ENCODE results near the gene C16orf89. TPM values are rescaled to one million over a fixed set of nuclear protein-coding genes. Genes with fewer than 3 reads are reported as not detected.

The C16orf89 gene
- total RNA-seq, 1 experiment from 2014 or later = 1.8 TPM

- TF ChIP-seq PRDM15 (CRISPR knock-in tag; IDR thresholded peaks at IDR 0.05) = no peak
- no peak for TF ChIP-seq ZNF263 (CRISPR knock-in tag; IDR thresholded peaks at IDR 0.05; ENCODE audit: low read depth)
- no peak for TF ChIP-seq PRRX2 (CRISPR knock-in tag; IDR thresholded peaks at IDR 0.05)
- TF ChIP-seq, protein P1, sequence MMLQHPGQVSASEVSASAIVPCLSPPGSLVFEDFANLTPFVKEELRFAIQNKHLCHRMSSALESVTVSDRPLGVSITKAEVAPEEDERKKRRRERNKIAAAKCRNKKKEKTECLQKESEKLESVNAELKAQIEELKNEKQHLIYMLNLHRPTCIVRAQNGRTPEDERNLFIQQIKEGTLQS (CRISPR knock-in tag; conservative IDR thresholded peaks at IDR 0.05) = no peak
- TF ChIP-seq SMAD4 (CRISPR knock-in tag; IDR thresholded peaks at IDR 0.05) = no peak
- no peak for TF ChIP-seq ZBTB21 (CRISPR knock-in tag; IDR thresholded peaks at IDR 0.05; ENCODE audit: borderline replicate concordance)
- peak; percentile 83 for TF ChIP-seq ETV6 (CRISPR knock-in tag; IDR thresholded peaks at IDR 0.05)
- TF ChIP-seq ZNF317 (CRISPR knock-in tag; IDR thresholded peaks at IDR 0.05; ENCODE audit: borderline replicate concordance, low read depth) = peak; percentile 28; the same call in 1 of the 2 replicates
- 0 out of 2 replicates have a peak, but pooled peaks have one; percentile 1 for TF ChIP-seq ZNF232 (CRISPR knock-in tag; IDR thresholded peaks at IDR 0.05)
- TF ChIP-seq NR2C2 (CRISPR knock-in tag; IDR thresholded peaks at IDR 0.05) = no peak
- TF ChIP-seq GTF2I (CRISPR knock-in tag; conservative IDR thresholded peaks at IDR 0.05) = no peak
- peak; percentile 58; the same call in 1 of the 2 replicates for TF ChIP-seq FOXP4 (CRISPR knock-in tag; IDR thresholded peaks at IDR 0.05)
- no peak for TF ChIP-seq ZNF121 (CRISPR knock-in tag; IDR thresholded peaks at IDR 0.05)
Observed at GRCh38 chr16:5071681-5072333, 6.1 kb upstream of the C16orf89 start, which contains the start of gene ALG1 (continued).

GRCh38 chr16:5071341-5071680 is 5.6 kb upstream of the C16orf89 start:
- POLR2A ChIA-PET = no interaction called here
- Mint-ChIP-seq H3K27ac (no peak overlapping the region), H3K9me3 (no peaks in the 10 kb centered on the region), H3K27me3 (ENCODE audit: low read depth) (peaks cover 3% of the 10 kb centered on the region; the same call in 1 of the 2 replicates), H3K4me1 (peaks cover 12% of the 10 kb centered on the region), H3K4me3 (peak overlapping the region; percentile 93), H3K36me3 (peaks cover 20% of the 10 kb centered on the region)
- no peak for TF ChIP-seq RELA (CRISPR knock-in tag; IDR thresholded peaks at IDR 0.05; ENCODE audit: borderline replicate concordance)
- TF ChIP-seq ESRRA (CRISPR knock-in tag; IDR thresholded peaks at IDR 0.05; ENCODE audit: borderline replicate concordance) = no peak
- no peak for TF ChIP-seq ETV6 (CRISPR knock-in tag; IDR thresholded peaks at IDR 0.05)
- TF ChIP-seq ATF2 (CRISPR knock-in tag; IDR thresholded peaks at IDR 0.05; ENCODE audit: borderline replicate concordance, low read depth) = no peak
- TF ChIP-seq ERG (CRISPR knock-in tag; IDR thresholded peaks at IDR 0.05) = no peak
- TF ChIP-seq, protein P2, sequence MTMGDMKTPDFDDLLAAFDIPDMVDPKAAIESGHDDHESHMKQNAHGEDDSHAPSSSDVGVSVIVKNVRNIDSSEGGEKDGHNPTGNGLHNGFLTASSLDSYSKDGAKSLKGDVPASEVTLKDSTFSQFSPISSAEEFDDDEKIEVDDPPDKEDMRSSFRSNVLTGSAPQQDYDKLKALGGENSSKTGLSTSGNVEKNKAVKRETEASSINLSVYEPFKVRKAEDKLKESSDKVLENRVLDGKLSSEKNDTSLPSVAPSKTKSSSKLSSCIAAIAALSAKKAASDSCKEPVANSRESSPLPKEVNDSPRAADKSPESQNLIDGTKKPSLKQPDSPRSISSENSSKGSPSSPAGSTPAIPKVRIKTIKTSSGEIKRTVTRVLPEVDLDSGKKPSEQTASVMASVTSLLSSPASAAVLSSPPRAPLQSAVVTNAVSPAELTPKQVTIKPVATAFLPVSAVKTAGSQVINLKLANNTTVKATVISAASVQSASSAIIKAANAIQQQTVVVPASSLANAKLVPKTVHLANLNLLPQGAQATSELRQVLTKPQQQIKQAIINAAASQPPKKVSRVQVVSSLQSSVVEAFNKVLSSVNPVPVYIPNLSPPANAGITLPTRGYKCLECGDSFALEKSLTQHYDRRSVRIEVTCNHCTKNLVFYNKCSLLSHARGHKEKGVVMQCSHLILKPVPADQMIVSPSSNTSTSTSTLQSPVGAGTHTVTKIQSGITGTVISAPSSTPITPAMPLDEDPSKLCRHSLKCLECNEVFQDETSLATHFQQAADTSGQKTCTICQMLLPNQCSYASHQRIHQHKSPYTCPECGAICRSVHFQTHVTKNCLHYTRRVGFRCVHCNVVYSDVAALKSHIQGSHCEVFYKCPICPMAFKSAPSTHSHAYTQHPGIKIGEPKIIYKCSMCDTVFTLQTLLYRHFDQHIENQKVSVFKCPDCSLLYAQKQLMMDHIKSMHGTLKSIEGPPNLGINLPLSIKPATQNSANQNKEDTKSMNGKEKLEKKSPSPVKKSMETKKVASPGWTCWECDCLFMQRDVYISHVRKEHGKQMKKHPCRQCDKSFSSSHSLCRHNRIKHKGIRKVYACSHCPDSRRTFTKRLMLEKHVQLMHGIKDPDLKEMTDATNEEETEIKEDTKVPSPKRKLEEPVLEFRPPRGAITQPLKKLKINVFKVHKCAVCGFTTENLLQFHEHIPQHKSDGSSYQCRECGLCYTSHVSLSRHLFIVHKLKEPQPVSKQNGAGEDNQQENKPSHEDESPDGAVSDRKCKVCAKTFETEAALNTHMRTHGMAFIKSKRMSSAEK (CRISPR knock-in tag; IDR thresholded peaks at IDR 0.05; ENCODE audit: borderline replicate concordance) = no peak
- TF ChIP-seq SMAD3 (CRISPR knock-in tag; IDR thresholded peaks at IDR 0.05; ENCODE audit: borderline replicate concordance) = no peak
- TF ChIP-seq ZNF232 (CRISPR knock-in tag; IDR thresholded peaks at IDR 0.05) = no peak
- no peak for TF ChIP-seq JAZF1 (CRISPR knock-in tag; IDR thresholded peaks at IDR 0.05)
- no peak for TF ChIP-seq TCF7 (CRISPR knock-in tag; IDR thresholded peaks at IDR 0.05; ENCODE audit: low read depth)
- no peak for ATAC-seq
- CTCF ChIA-PET = interaction anchor here (1.3 to 1.8 kb wide), 2 partner anchors 13 to 15 kb away, joined by 9 to 15 read pairs; no protein-coding TSS in a partner anchor
- no peak for DNase-seq (ENCODE audit: low spot score)

All from WTC11 (cell line).